RPMI7951 (cell line): ENCODE measurements around the gene SERINC2. TPM values are rescaled to one million over a fixed set of nuclear protein-coding genes. Genes with fewer than 3 reads are reported as not detected.
"Not testable (repeated sequence)": the region's sequence is repeated elsewhere in the genome, so short reads cannot be mapped to it uniquely, and the experiment has no call there.

Source experiments
- DNase-seq: peaks from one replicate; pipeline ENCODE4 v3.0.0-alpha.2; 2012; ENCODE audit warnings: low read depth
- total RNA-seq: library from RNA; depleted of rRNA; stranded (reverse); fragments of >200 nt; shearing (Covaris generic); gene quantifications from 2 replicates; pipeline ENCODE4 v1.2.3, GENCODE V29; 2014

SERINC2 gene
- total RNA-seq, 1 experiment from 2014 or later: 269 TPM

GRCh38 chr1:31414980-31415370 is 2.0 kb downstream of the SERINC2 start:
- peak; percentile 76 for DNase-seq

- DNase-seq: no peak
These were observed 2.6 kb downstream of the SERINC2 start for GRCh38 chr1:31415658-31416057.

- DNase-seq: peak; percentile 53
These were observed 3.2 kb downstream of the SERINC2 start for GRCh38 chr1:31416101-31416736.

- peak; percentile 73 for DNase-seq
These were observed 4.1 kb downstream of the SERINC2 start for GRCh38 chr1:31417148-31417547.

- peak; percentile 42 for DNase-seq
These were observed 5.8 kb downstream of the SERINC2 start for GRCh38 chr1:31418626-31419323.

- DNase-seq: no peak
These were observed 7.7 kb downstream of the SERINC2 start for GRCh38 chr1:31420716-31421115.

- DNase-seq: peak; percentile 49
These were observed 8.5 kb downstream of the SERINC2 start for GRCh38 chr1:31421371-31422040.

GRCh38 chr1:31422505-31423319 is 9.7 kb downstream of the SERINC2 start:
- DNase-seq: peak; percentile 88

GRCh38 chr1:31423418-31423947 is 10.5 kb downstream of the SERINC2 start:
- DNase-seq: no peak

GRCh38 chr1:31424568-31424967 is 11.6 kb downstream of the SERINC2 start:
- no peak for DNase-seq

- no peak for DNase-seq
These were observed 12.5 kb downstream of the SERINC2 start for GRCh38 chr1:31425301-31426081.

- no peak for DNase-seq
These were observed 13.4 kb downstream of the SERINC2 start for GRCh38 chr1:31426249-31426922.

GRCh38 chr1:31427322-31427721 is 14.3 kb downstream of the SERINC2 start:
- DNase-seq: no peak

GRCh38 chr1:31428436-31429221 is 15.6 kb downstream of the SERINC2 start:
- no peak for DNase-seq

GRCh38 chr1:31429583-31429982 is 16.6 kb downstream of the SERINC2 start:
- no peak for DNase-seq

- DNase-seq: not testable (repeated sequence)
These were observed 18.6 kb downstream of the SERINC2 start for GRCh38 chr1:31431351-31432257.

GRCh38 chr1:31432592-31433395 is 19.8 kb downstream of the SERINC2 start:
- no peak for DNase-seq
